Activated CD8-positive, alpha-beta memory T cell treated with anti-CD3 and anti-CD28 coated beads for 36 hours (primary cell): ENCODE results near the gene PTPN5. TPM values are rescaled to one million over a fixed set of nuclear protein-coding genes. Genes with fewer than 3 reads are reported as not detected.
"Not testable (repeated sequence)": the region's sequence is repeated elsewhere in the genome, so short reads cannot be mapped to it uniquely, and the experiment has no call there.

Experiments
- CTCF ChIA-PET: fragments of 350-600 bp; sonication (Branson Sonifier 250); formaldehyde crosslinking; loops from one replicate; lab custom pipeline; 2021; ENCODE audit warnings: antibody characterized with exemption; lab: Charles Lee
- POLR2A ChIA-PET: fragments of 350-600 bp; sonication (Branson Sonifier 250); formaldehyde crosslinking; loops from one replicate; lab custom pipeline; 2021; ENCODE audit warnings: antibody characterized with exemption; lab: Charles Lee
- total RNA-seq, 2 experiments: library from RNA; stranded (reverse); gene quantifications; one replicate each; pipeline ENCODE4 v1.2.3, GENCODE V29; 2021

The PTPN5 gene
- total RNA-seq, 2 experiments from 2014 or later = not detected

DNA sequence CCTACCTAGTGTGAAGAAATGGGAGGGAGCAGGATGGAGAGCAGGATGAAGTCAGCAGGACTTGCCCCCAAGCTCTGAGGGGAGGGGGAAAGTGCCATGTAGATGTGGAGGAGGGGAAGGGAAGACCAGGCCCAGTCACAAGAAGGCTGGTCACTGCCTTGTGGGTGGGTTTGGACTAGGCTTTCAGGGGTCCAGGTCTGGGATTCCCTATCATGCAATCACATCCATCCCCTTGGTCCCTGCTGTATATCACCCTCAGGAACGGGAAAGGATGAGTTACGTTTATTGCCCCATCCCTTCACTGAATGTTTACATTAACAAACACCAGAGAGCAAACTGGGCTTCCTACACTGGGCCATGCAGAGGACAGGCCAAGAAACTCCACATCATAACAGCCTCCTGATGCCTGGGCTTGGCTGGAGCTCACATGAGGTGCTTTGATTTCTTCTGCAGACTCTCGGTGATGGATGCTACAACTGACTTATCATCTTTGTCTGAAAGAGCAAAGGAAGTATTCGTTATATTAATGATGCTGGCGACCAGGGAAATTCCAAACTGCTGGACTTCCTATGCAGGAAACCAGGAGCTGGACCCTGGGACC, 87.5 kb downstream of the PTPN5 start:
- POLR2A ChIA-PET = no interaction called here
- CTCF ChIA-PET = interaction anchor here (3.0 kb wide), 1 partner anchor 18 kb away, joined by 10 read pairs; no protein-coding TSS in a partner anchor

DNA sequence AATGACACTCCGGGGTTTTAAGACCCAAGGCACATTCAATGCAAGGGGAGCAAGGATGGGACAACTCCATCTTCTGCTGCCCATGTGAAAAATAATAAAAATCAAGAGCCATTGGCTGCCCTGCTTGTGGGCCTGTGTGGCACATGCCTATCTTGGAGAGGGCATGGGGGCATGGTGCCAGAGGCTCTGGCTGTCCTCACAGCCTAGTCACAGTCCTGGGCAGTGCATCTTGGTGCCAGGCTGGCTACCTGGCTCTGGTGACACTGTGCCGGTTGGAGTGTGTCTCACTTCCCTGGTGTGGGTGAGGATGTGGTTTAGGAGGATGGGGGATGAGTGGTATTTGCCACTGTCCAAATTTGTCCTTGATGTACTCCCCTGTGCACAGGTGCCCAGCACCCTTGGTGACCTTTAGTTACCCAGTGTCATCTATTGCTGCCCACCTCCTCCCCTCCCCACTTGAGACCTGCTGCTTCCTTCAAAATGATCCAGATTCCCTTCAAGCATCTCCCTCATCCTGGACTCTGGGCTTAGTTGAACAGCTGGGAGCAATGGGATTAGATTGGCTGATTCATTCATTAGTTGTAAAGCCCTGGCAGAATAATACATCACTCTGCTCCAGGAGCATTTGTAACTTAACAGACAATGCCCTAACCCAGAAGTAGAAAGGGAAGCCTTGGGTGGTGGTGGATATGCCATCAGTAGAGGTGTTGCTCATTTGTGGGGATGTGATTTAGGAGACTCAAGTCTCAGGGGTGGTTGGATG, 88.4 kb downstream of the PTPN5 start:
- ChIA-PET CTCF (interaction anchor here (3.0 kb wide), 1 partner anchor 19 kb away, joined by 10 read pairs; no protein-coding TSS in a partner anchor), POLR2A (no interaction called here)

- CTCF ChIA-PET = no interaction called here
Observed at GRCh38 chr11:18701614-18702216, 89.9 kb downstream of the PTPN5 start.

GRCh38 chr11:18700872-18701271, 90.7 kb downstream of the PTPN5 start:
- POLR2A ChIA-PET = no interaction called here
- CTCF ChIA-PET = no interaction called here

More at GRCh38 chr11:18701614-18702216, 89.9 kb downstream of the PTPN5 start:
- POLR2A ChIA-PET = no interaction called here

DNA sequence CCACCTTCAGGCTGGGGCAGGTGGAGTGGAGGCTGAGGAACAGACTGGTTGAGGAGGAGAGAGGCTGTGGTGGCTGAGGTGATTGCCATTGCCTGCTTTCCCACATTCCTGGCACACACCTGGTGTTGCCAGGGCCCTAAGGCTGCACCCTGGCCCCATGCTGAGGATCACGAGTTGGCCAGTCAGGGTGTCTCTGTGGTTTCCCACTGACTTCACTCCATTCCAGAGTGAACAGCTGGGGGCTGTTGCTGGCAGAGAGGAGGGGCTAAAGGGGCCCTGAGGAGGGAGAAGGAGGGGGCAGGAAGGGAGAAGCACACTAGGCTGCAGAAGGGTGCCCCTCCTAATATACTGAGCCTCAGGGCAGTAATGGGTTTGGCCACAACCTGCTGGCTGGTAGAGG, 91.2 kb downstream of the PTPN5 start:
- CTCF ChIA-PET = no interaction called here

DNA sequence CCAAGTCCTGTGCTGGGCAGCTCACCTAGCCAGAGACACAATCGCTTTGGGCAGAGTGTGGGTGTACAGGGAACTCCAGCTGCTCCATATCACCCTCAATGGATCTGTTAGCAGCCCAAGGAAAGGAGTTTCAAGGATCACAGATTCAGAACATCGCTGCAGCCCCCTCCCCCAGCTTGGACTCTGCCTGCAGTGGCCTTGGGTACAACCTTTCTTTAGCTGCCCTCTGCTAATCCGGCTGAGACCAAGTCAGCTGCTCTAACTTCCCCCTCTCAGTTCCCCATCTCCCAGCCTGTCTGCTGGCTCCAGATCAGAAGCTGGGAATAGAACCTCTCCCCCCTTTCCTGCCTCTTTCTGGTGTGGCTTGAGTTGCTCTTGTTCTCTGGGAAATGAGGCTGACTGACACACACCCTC, 91.7 kb downstream of the PTPN5 start:
- ChIA-PET POLR2A (no interaction called here), CTCF (no interaction called here)

More for the DNA sequence above, 91.2 kb downstream of the PTPN5 start:
- POLR2A ChIA-PET = no interaction called here

GRCh38 chr11:18699269-18699596, 92.4 kb downstream of the PTPN5 start:
- CTCF ChIA-PET = interaction anchor here (1.6 kb wide), 1 partner anchor 23 kb away, joined by 5 read pairs; no protein-coding TSS in a partner anchor
- POLR2A ChIA-PET = no interaction called here

- POLR2A ChIA-PET = no interaction called here
- CTCF ChIA-PET = interaction anchor here (1.6 kb wide), 1 partner anchor 23 kb away, joined by 5 read pairs; no protein-coding TSS in a partner anchor
Observed at GRCh38 chr11:18698341-18699268, 93.0 kb downstream of the PTPN5 start, which contains the start of gene TMEM86A. Gene TMEM86A, plus strand, starts transcription at chr11:18698779. Its CDS starts 108 bp downstream, at chr11:18698887.

DNA sequence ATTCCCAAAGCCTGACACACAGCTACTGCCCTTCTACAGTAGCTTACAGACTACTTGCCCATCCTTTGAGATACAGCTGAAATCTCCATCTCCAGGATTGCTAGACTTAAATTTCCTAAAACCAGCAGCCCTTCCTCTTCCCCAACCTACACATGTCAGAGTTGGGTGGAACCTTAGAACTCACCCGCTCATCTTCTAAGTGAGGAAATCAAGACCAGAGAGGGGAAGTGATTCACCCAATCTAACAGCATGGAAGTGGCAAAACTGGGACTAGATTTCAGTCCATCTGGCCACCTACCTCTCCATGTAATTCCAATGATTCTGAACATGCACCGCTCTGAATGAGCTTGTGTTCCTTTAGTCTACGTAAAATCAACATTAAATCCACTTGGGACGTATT, 94.0 kb downstream of the PTPN5 start:
- CTCF ChIA-PET = no interaction called here
- POLR2A ChIA-PET = no interaction called here

- ChIA-PET CTCF (no interaction called here), POLR2A (no interaction called here)
Observed at GRCh38 chr11:18696638-18697225, 94.9 kb downstream of the PTPN5 start.

GRCh38 chr11:18692941-18693760, 98.4 kb downstream of the PTPN5 start:
- POLR2A ChIA-PET = no interaction called here
- CTCF ChIA-PET = no interaction called here

DNA sequence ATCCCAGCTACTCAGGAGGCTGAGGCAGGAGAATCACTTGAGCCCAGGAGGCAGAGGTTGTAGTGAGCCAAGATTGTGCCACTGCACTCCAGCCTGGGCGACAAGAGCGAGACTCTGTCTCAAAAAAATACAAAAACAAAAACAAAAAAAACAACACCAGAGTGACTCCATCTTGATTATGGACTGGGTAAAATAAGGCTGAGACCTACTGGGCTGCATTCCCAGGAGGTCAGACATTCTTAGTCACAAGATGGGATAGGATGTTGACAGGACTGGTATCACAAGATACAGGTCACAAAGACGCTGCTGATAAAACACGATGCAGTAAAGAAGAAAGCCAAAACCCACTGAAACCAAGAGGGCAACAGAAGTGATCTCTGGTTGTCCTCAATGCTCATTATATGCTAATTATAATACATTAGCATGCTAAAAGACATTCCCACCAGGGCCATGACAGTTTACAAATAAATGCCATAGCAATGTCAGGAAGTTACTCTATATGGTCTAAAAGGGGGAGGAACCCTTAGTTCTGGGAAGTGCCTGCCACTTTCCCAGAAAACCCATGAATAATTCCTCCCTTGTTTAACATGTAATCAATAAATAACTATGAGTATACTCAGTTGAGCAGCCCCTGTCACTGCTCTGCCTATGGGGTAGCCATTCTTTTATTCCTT, 100.0 kb downstream of the PTPN5 start:
- CTCF ChIA-PET, POLR2A ChIA-PET: not testable (repeated sequence)

- ChIA-PET POLR2A (interaction anchor here (0.5 kb wide), 1 partner anchor 167 kb away, joined by 4 read pairs; no protein-coding TSS in a partner anchor), CTCF (no interaction called here)
Observed at GRCh38 chr11:18684267-18684666, 107.3 kb downstream of the PTPN5 start.

- ChIA-PET CTCF (no interaction called here), POLR2A (no interaction called here)
Observed at GRCh38 chr11:18682466-18682865, 109.1 kb downstream of the PTPN5 start.

DNA sequence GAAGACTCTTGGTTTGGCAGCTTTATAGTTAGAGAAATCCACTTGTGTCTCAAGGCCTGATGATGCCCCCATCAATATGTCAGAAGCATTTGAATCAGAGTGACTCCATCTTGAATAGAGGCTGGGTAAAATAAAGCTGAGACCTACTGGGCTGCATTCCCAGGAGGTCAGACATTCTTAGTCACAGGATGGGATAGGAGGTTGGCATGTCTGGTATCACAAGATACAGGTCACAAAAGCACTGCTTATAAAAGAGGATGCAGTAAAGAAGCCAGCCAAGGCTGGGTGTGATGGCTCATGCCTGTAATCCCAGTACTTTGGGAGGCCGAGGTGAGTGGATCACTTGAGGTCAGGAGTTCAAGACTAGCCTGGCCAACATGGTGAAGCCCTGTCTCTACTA, 109.6 kb downstream of the PTPN5 start:
- CTCF ChIA-PET = interaction anchor here (1.1 kb wide), 1 partner anchor 10 kb away, joined by 3 read pairs; no protein-coding TSS in a partner anchor
- POLR2A ChIA-PET = not testable (repeated sequence)
